WERI-Rb-1 (cell line): Measurements from ENCODE around the gene TPPP2.
A peak's percentile ranks its signal among the peaks of the same experiment; 100 is the strongest.

Experiments used
- DNase-seq: peaks from one replicate; pipeline ENCODE4 v3.0.0-alpha.2; 2020
- H3K27ac ChIP-seq: fragments of 250-450 bp; sonication (Bioruptor Pico); 2 replicates; pipeline ENCODE4 v1.5.1; 2020; ENCODE audit warnings: mild to moderate bottlenecking, moderate library complexity
- H3K27me3 ChIP-seq: fragments of 250-450 bp; sonication (Bioruptor Pico); 2 replicates; pipeline ENCODE4 v1.5.1; 2021; ENCODE audit warnings: mild to moderate bottlenecking, low read depth, moderate library complexity; ENCODE audit not compliant: insufficient read depth, severe bottlenecking
- H3K36me3 ChIP-seq: fragments of 250-450 bp; sonication (Bioruptor Pico); 2 replicates; pipeline ENCODE4 v1.5.1; 2020; ENCODE audit warnings: mild to moderate bottlenecking, moderate library complexity
- H3K4me3 ChIP-seq: 2 replicates; pipeline ENCODE4 v1.5.1; 2011; ENCODE audit warnings: low read depth, mild to moderate bottlenecking, control low read depth, low read length
- H3K9me3 ChIP-seq: fragments of 250-450 bp; sonication (Bioruptor Pico); 2 replicates; pipeline ENCODE4 v1.5.1; 2021; ENCODE audit warnings: mild to moderate bottlenecking, moderate library complexity; ENCODE audit not compliant: severe bottlenecking
- CTCF ChIP-seq: IDR thresholded peaks from 2 replicates; pipeline ENCODE4 v1.5.1; 2011; ENCODE audit warnings: low read depth, mild to moderate bottlenecking, control low read depth, inconsistent platforms, low read length

The TPPP2 gene

GRCh38 chr14:21030531-21030930 lies 514 bp downstream of the TPPP2 start:
- DNase-seq = no peak
- no peak overlapping the region for H3K4me3 ChIP-seq
- H3K9me3 ChIP-seq = no peaks in the 10 kb centered on the region
- no peak overlapping the region for H3K27ac ChIP-seq
- H3K36me3 ChIP-seq = no peaks in the 10 kb centered on the region
- no peak for TF ChIP-seq CTCF
- H3K27me3 ChIP-seq = no peaks in the 10 kb centered on the region

GRCh38 chr14:21032326-21033132 lies 2.5 kb downstream of the TPPP2 start:
- no peak for DNase-seq
- H3K27me3 ChIP-seq = no peaks in the 10 kb centered on the region
- H3K4me3 ChIP-seq = no peak overlapping the region
- no peaks in the 10 kb centered on the region for H3K36me3 ChIP-seq
- TF ChIP-seq CTCF = no peak
- H3K9me3 ChIP-seq = no peaks in the 10 kb centered on the region
- no peak overlapping the region for H3K27ac ChIP-seq

DNA sequence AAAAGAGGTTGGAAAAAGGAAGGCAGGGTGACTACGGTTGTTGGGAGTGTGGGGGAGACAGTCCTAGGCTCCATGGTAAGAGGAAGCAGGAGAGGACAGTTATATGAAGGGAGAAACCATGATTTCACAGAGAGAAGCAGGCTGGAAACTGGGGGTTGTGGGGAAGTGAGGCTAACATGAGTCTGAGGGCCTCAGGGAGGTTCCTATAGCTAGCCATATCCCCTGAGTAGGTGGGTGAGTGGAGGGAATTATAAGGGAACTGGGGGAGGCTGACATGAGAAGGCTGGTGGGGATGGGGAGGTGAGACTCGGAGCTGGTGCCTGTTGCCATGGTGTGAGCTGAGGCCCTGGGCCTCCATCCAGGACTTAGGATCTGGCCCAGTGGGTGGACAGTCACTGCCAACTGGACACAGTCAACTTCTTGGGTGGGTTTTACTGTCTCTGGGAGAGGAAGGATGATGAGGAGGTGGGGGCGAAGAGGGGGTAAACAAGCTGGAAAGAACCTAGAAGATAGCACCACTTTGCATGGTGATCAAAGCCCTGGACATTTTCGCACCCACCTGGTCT lies 3.2 kb downstream of the TPPP2 start:
- no peak for DNase-seq
- no peak overlapping the region for H3K4me3 ChIP-seq
- no peaks in the 10 kb centered on the region for H3K36me3 ChIP-seq
- no peaks in the 10 kb centered on the region for H3K9me3 ChIP-seq
- H3K27me3 ChIP-seq = no peaks in the 10 kb centered on the region
- TF ChIP-seq CTCF = no peak
- H3K27ac ChIP-seq = no peak overlapping the region

GRCh38 chr14:21034707-21035106 lies 4.7 kb downstream of the TPPP2 start, which contains the start of gene RNASE13:
Gene RNASE13 (minus strand): TSS chr14:21034807. CDS start chr14:21034288, 519 bp downstream.
- no peak for TF ChIP-seq CTCF
- H3K36me3 ChIP-seq = no peaks in the 10 kb centered on the region
- H3K4me3 ChIP-seq = no peak within 1 kb of the TSS
- no peak for DNase-seq
- H3K9me3 ChIP-seq = no peaks in the 10 kb centered on the region
- no peaks in the 10 kb centered on the region for H3K27me3 ChIP-seq
- H3K27ac ChIP-seq = no peak within 1 kb of the TSS

- H3K36me3 ChIP-seq = no peaks in the 10 kb centered on the region
- no peak for DNase-seq
- no peak overlapping the region for H3K27ac ChIP-seq
- no peak for TF ChIP-seq CTCF
- no peak overlapping the region for H3K4me3 ChIP-seq
- no peaks in the 10 kb centered on the region for H3K9me3 ChIP-seq
- no peaks in the 10 kb centered on the region for H3K27me3 ChIP-seq
Observed at GRCh38 chr14:21036751-21037150, 6.7 kb downstream of the TPPP2 start.

DNA sequence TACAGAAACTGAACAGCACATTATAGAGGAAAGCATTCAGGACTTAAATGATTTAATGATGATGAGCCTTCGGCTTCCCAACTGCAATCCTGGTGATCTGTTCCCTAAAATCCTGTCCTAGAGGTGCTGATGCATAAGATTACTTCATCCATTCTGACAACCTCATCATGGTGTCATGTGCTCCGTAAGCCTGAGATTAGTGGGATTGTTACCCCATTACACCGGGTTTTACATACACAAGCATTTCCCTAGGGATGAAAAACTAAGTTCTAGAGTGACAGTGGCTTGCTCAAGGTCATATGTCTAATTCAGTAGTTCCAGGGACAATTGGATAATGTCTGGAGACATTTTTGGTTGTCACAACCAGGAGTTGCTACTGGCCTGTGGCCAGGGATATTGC lies 7.1 kb downstream of the TPPP2 start:
- DNase-seq = peak; percentile 37
- Histone ChIP-seq H3K27me3 (no peaks in the 10 kb centered on the region), H3K36me3 (no peaks in the 10 kb centered on the region), H3K27ac (no peak overlapping the region), H3K9me3 (no peaks in the 10 kb centered on the region), H3K4me3 (no peak overlapping the region)
- no peak for TF ChIP-seq CTCF
